H1 (cell line): ENCODE results near the gene ENOX2. TPM values are rescaled to one million over a fixed set of nuclear protein-coding genes. Genes with fewer than 3 reads are reported as not detected.

Source experiments
- CTCF ChIA-PET: fragments of 300-600 bp; sonication (Branson Sonifier 250); formaldehyde crosslinking; loops from one replicate; lab custom pipeline; 2021; ENCODE audit not compliant: partially characterized antibody; lab: Charles Lee
- POLR2A ChIA-PET: fragments of 300-600 bp; sonication (Branson Sonifier 250); formaldehyde crosslinking; loops from one replicate; lab custom pipeline; 2021; ENCODE audit warnings: inconsistent platforms; ENCODE audit not compliant: partially characterized antibody; lab: Charles Lee
- DNase-seq, 2 experiments: peaks; one replicate each; pipeline versions ENCODE4 v3.0.0 to v3.0.0-alpha.2; 2010 to 2022; ENCODE audit warnings: low spot score in 2 of 2, low read depth in 1 of 2, mixed read lengths in 1 of 2
- FAIRE-seq: peaks from 2 replicates; lab custom pipeline; 2011; peaks lifted over from hg19 to GRCh38; lab: Jason Lieb, UNC
- H2AFZ ChIP-seq: 2 replicates; pipeline ENCODE4 v1.8.1; 2012; ENCODE audit warnings: low read length, inconsistent platforms
- H2AK5ac ChIP-seq: 2 replicates; pipeline ENCODE4 v1.6.1; 2013; ENCODE audit warnings: low read depth, low read length
- H2BK120ac ChIP-seq: replicated peaks from 2 replicates; pipeline ENCODE3; 2013; ENCODE audit warnings: low read depth, low read length, inconsistent platforms
- H2BK12ac ChIP-seq: 2 replicates; pipeline ENCODE4 v1.6.1; 2013; ENCODE audit warnings: low read depth, low read length
- H2BK15ac ChIP-seq: 2 replicates; pipeline ENCODE4 v1.6.1; 2013; ENCODE audit warnings: low read length
- H2BK20ac ChIP-seq: 2 replicates; pipeline ENCODE4 v1.6.1; 2013; ENCODE audit warnings: low read length
- H2BK5ac ChIP-seq: 2 replicates; pipeline ENCODE4 v1.6.1; 2013; ENCODE audit warnings: low read depth, low read length
- H3K14ac ChIP-seq: 2 replicates; pipeline ENCODE4 v1.6.1; 2013; ENCODE audit warnings: inconsistent platforms; ENCODE audit not compliant: insufficient read length
- H3K18ac ChIP-seq: 2 replicates; pipeline ENCODE4 v1.6.1; 2013; ENCODE audit warnings: low read length; ENCODE audit errors: extremely low read depth
- H3K23ac ChIP-seq: 2 replicates; pipeline ENCODE4 v1.6.1; 2013; ENCODE audit warnings: inconsistent platforms; ENCODE audit not compliant: insufficient read length
- H3K23me2 ChIP-seq: 2 replicates; pipeline ENCODE4 v1.6.1; 2013; ENCODE audit warnings: low read depth, low read length
- H3K27ac ChIP-seq: 2 replicates; pipeline ENCODE4 v1.6.1; 2011; ENCODE audit warnings: low read depth, low read length, inconsistent platforms
- H3K27me3 ChIP-seq, 4 experiments: replicated peaks in 1 of 4; 1 replicate in 1 of 4; 2 replicates in 3 of 4; pipeline versions ENCODE4 v1.6.1 to v1.8.1; 2011 to 2013; ENCODE audit warnings: low read length in 3 of 4, mild to moderate bottlenecking in 3 of 4, inconsistent platforms in 2 of 4, mixed read lengths in 2 of 4, moderate library complexity in 1 of 4; ENCODE audit not compliant: control insufficient read depth in 3 of 4, insufficient read depth in 3 of 4; ENCODE audit errors: extremely low read depth in 1 of 4
- H3K36me3 ChIP-seq, 4 experiments: 2 replicates each; pipeline versions ENCODE4 v1.6.1 to v1.8.1; 2011 to 2013; ENCODE audit warnings: mild to moderate bottlenecking in 4 of 4, low read length in 3 of 4, moderate library complexity in 2 of 4, control low read depth in 1 of 4, inconsistent platforms in 1 of 4; ENCODE audit not compliant: insufficient read depth in 4 of 4, control insufficient read depth in 2 of 4
- H3K4ac ChIP-seq: replicated peaks from 2 replicates; pipeline ENCODE3; 2013; ENCODE audit warnings: low read length, low read depth, mixed read lengths, inconsistent platforms; ENCODE audit not compliant: insufficient read length
- H3K4me1 ChIP-seq, 4 experiments: replicated peaks in 1 of 4; 1 replicate in 1 of 4; 2 replicates in 3 of 4; pipeline versions ENCODE4 v1.6.1 to v1.8.1; 2011 to 2013; ENCODE audit warnings: low read length in 3 of 4, inconsistent platforms in 2 of 4, mixed read lengths in 1 of 4; ENCODE audit not compliant: insufficient read depth in 4 of 4, control insufficient read depth in 3 of 4
- H3K4me2 ChIP-seq, 2 experiments: 2 replicates each; pipeline versions ENCODE4 v1.6.1 to v1.8.1; 2011 to 2013; ENCODE audit warnings: low read depth in 2 of 2, low read length in 2 of 2, control low read depth in 1 of 2, inconsistent platforms in 1 of 2, mild to moderate bottlenecking in 1 of 2; ENCODE audit not compliant: insufficient read depth in 1 of 2
- H3K4me3 ChIP-seq, 4 experiments: fragments of 200-600, 300-600 bp in 1 of 4; sonication (generic), shearing (Covaris generic), sonication (Bioruptor Twin) in 1 of 4; 2 replicates each; pipeline versions ENCODE4 v1.5.1 to v1.8.1; 2011 to 2016; ENCODE audit warnings: low read length in 4 of 4, low read depth in 3 of 4, control low read depth in 2 of 4, inconsistent platforms in 2 of 4, mild to moderate bottlenecking in 2 of 4, mixed read lengths in 1 of 4, moderate library complexity in 1 of 4; ENCODE audit not compliant: insufficient read depth in 2 of 4; ENCODE audit errors: extremely low read depth in 1 of 4
- H3K56ac ChIP-seq: replicated peaks from 2 replicates; pipeline ENCODE3; 2013; ENCODE audit warnings: low read depth, mild to moderate bottlenecking, mixed read lengths, low read length, inconsistent platforms; ENCODE audit not compliant: insufficient read length
- H3K79me1 ChIP-seq: 2 replicates; pipeline ENCODE4 v1.6.1; 2013; ENCODE audit warnings: low read depth, low read length, control low read depth
- H3K79me2 ChIP-seq, 2 experiments: 2 replicates each; pipeline versions ENCODE4 v1.6.1 to v1.8.1; 2012 to 2013; ENCODE audit warnings: low read length in 2 of 2, mild to moderate bottlenecking in 2 of 2, inconsistent platforms in 1 of 2; ENCODE audit not compliant: insufficient read depth in 2 of 2, control insufficient read depth in 1 of 2
- H3K9ac ChIP-seq, 4 experiments: replicated peaks in 1 of 4; 1 replicate in 1 of 4; 2 replicates in 3 of 4; pipeline versions ENCODE4 v1.6.1 to v1.8.1; 2011 to 2013; ENCODE audit warnings: low read depth in 3 of 4, low read length in 3 of 4, control low read depth in 2 of 4, mild to moderate bottlenecking in 2 of 4, moderate library complexity in 2 of 4, inconsistent platforms in 1 of 4; ENCODE audit errors: extremely low read depth in 1 of 4
- H3K9me3 ChIP-seq, 2 experiments: 2 replicates each; pipeline versions ENCODE4 v1.6.1 to v1.8.1; 2012 to 2013; ENCODE audit warnings: mild to moderate bottlenecking in 2 of 2, moderate library complexity in 2 of 2, control low read depth in 1 of 2, inconsistent platforms in 1 of 2, low read depth in 1 of 2, low read length in 1 of 2, mixed read lengths in 1 of 2; ENCODE audit not compliant: insufficient read depth in 2 of 2
- H4K20me1 ChIP-seq, 2 experiments: replicated peaks in 1 of 2; 2 replicates each; pipeline versions ENCODE3 to v1.8.1; 2011 to 2013; ENCODE audit warnings: inconsistent platforms in 2 of 2, low read length in 2 of 2, mild to moderate bottlenecking in 1 of 2; ENCODE audit not compliant: insufficient read depth in 2 of 2, control insufficient read depth in 1 of 2
- H4K5ac ChIP-seq: 2 replicates; pipeline ENCODE4 v1.6.1; 2013; ENCODE audit warnings: low read length, low read depth, mixed read lengths, inconsistent platforms; ENCODE audit not compliant: insufficient read length
- H4K8ac ChIP-seq: 2 replicates; pipeline ENCODE4 v1.8.0; 2013; ENCODE audit warnings: mild to moderate bottlenecking, moderate library complexity, low read length, inconsistent platforms; ENCODE audit not compliant: insufficient read depth; ENCODE audit errors: extremely low read depth
- H4K91ac ChIP-seq: replicated peaks from 2 replicates; pipeline ENCODE3; 2013; ENCODE audit warnings: low read length, mixed read lengths, inconsistent platforms; ENCODE audit not compliant: insufficient read length
- ASH2L ChIP-seq: fragments of 200-600, 300-600 bp; sonication (generic); IDR thresholded peaks from one replicate; pipeline ENCODE4 v1.7.1; 2017; ENCODE audit warnings: low read length
- CEBPB ChIP-seq: IDR thresholded peaks from 2 replicates; pipeline ENCODE4 v1.6.1; 2012; ENCODE audit warnings: low read depth, low read length
- CHD2 ChIP-seq: IDR thresholded peaks from 2 replicates; pipeline ENCODE4 v1.6.1; 2012; ENCODE audit warnings: low read length, improper control_type of control experiment
- CREB1 ChIP-seq: IDR thresholded peaks from 2 replicates; pipeline ENCODE4 v1.6.1; 2012; ENCODE audit warnings: inconsistent platforms
- MAFK ChIP-seq: IDR thresholded peaks from 2 replicates; pipeline ENCODE4 v1.6.1; 2012; ENCODE audit warnings: low read depth, mild to moderate bottlenecking, improper control_type of control experiment, low read length
- POLR2A ChIP-seq, 2 experiments: IDR thresholded peaks; 1 replicate in 1 of 2; 2 replicates in 1 of 2; pipeline ENCODE4 v1.6.1; 2011; ENCODE audit warnings: low read depth in 2 of 2, low read length in 2 of 2, mild to moderate bottlenecking in 2 of 2; ENCODE audit errors: control extremely low read depth in 1 of 2
- POLR2AphosphoS5 ChIP-seq: IDR thresholded peaks from 2 replicates; pipeline ENCODE4 v1.6.1; 2011; ENCODE audit warnings: low read depth, low read length
- RFX5 ChIP-seq: IDR thresholded peaks from 2 replicates; pipeline ENCODE4 v1.6.1; 2011; ENCODE audit warnings: low read depth, low read length, improper control_type of control experiment, borderline replicate concordance
- RNF2 ChIP-seq: fragments of 200-900, 300-1000 bp; sonication (generic); IDR thresholded peaks from 2 replicates; pipeline ENCODE4 v1.7.1; 2016; ENCODE audit warnings: borderline replicate concordance, low read depth, mild to moderate bottlenecking, antibody characterized with exemption, low read length; ENCODE audit not compliant: poor library complexity, severe bottlenecking; ENCODE audit errors: missing control alignments
- SIX5 ChIP-seq: IDR thresholded peaks from 2 replicates; pipeline ENCODE4 v1.6.1; 2011; ENCODE audit warnings: mild to moderate bottlenecking, low read depth, low read length
- TCF12 ChIP-seq: IDR thresholded peaks from 2 replicates; pipeline ENCODE4 v1.6.1; 2011; ENCODE audit warnings: low read depth, mild to moderate bottlenecking, low read length
- WGBS, 2 experiments: shearing (Covaris generic) in 1 of 2; methylation state at CpG; one replicate each; pipeline versions ENCODE4 v1.1.6 to v1.1.7; 2013 to 2015; ENCODE audit warnings: low lambda C conversion rate in 2 of 2, mixed read lengths in 2 of 2, inconsistent platforms in 1 of 2, low coverage in 1 of 2, missing lambda C conversion rate in 1 of 2; ENCODE audit not compliant: insufficient replicate concordance in 2 of 2, insufficient coverage in 1 of 2, insufficient read length in 1 of 2; ENCODE audit errors: extremely low coverage in 1 of 2, missing lambda C conversion rate in 1 of 2; 5-methylcytosine and 5-hydroxymethylcytosine counted together
- polyA plus RNA-seq, 7 experiments: library from polyadenylated mRNA; depleted of rRNA in 3 of 7; stranded (reverse) in 5 of 7; unstranded in 2 of 7; fragments of >200 nt in 5 of 7; fragments of 200-250 nt in 2 of 7; gene quantifications; 1 replicate in 5 of 7; 2 replicates in 1 of 7; 4 replicates in 1 of 7; pipeline versions ENCODE4 v1.2.1 to v1.2.3, GENCODE V29; 2011 to 2013; ENCODE audit warnings: missing spikeins in 2 of 7, mixed read lengths in 2 of 7
- total RNA-seq: library from RNA; stranded (reverse); fragmentation: NEBNext Ultra II Directional; extraction: Animal tissue kit (Norgen Biotek cat#: 25700); gene quantifications from 2 replicates; pipeline ENCODE4 v1.2.1, GENCODE V29; 2021

The ENOX2 gene
- total and polyA plus RNA-seq, 2 of the 8 experiments (the other 6 are each of a cell fraction or from before 2014, with no cell fraction given), result 4.5 to 12.3 TPM

DNA sequence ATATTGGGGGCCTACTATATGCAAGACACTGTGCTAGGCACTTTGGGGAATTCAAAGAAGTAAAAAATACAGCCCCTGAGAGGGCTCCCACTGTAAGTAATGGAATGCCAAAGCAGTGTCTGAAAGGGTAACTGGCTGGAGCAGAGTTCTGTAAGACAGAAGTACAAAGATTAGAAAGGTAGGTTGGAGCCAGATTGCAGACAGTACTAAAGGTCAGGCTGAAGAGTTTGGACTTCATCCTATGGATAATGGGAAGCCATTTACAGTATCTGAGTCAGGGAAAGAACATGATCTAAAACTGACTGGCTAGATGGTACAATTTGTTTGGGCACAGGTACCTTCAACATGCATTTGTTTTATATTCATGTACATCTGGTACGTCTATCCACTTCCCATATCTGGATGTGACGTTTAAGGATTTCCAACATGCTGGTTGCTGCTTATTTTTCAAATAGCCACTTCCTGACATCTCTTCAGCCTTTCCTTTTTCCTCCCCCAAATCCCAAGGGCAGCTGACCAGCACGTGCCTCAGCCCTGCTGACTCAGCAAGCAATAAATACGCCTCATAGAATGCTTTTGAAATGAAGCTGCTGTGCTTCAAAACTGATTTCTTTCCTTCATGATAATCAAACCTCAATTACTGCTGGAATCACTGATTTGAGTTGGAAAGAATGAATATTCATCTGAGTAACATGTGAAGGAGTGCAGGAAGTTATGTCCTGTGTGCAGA lies 9.5 kb downstream of the ENOX2 start:
- WGBS, 2 experiments, result 81% methylated on average over 4 of the region's 4 CpGs; no CpG with 5 or more reads in 1 of the 2 experiments
- H3K23me2 ChIP-seq, result no peaks in the 10 kb centered on the region
- ChIA-PET CTCF (no interaction called here), POLR2A (interaction anchor here (1.3 kb wide), 1 partner anchor 40 kb away, joined by 3 read pairs; no protein-coding TSS in a partner anchor)
- no peak overlapping the region for H4K5ac ChIP-seq
- no peak overlapping the region for H3K14ac ChIP-seq
- H2BK15ac ChIP-seq, result no peak overlapping the region
- H3K4me3 ChIP-seq, result no peak overlapping the region
- no peak overlapping the region for H3K9ac ChIP-seq
- H2AK5ac ChIP-seq, result no peak overlapping the region
- H3K56ac ChIP-seq, result no peak overlapping the region
- no peaks in the 10 kb centered on the region for H3K79me1 ChIP-seq
- H2BK20ac ChIP-seq, result no peak overlapping the region
- peaks cover 0 to 1% of the 10 kb centered on the region in 2 experiments for H4K20me1 ChIP-seq
- FAIRE-seq (no peak), DNase-seq (no peak)
- H3K4me1 ChIP-seq, result no peaks in the 10 kb centered on the region
- no peak overlapping the region for H3K27ac ChIP-seq
- H3K4me2 ChIP-seq, result no peak overlapping the region
- no peak overlapping the region for H2BK5ac ChIP-seq
- no peaks in the 10 kb centered on the region for H3K36me3 ChIP-seq
- H3K23ac ChIP-seq, result no peak overlapping the region
- H3K18ac ChIP-seq, result no peak overlapping the region
- H4K91ac ChIP-seq, result no peak overlapping the region
- no peaks in the 10 kb centered on the region for H3K27me3 ChIP-seq
- no peaks in the 10 kb centered on the region for H3K79me2 ChIP-seq
- H2BK120ac ChIP-seq, result no peak overlapping the region
- H2AFZ ChIP-seq, result no peak overlapping the region
- no peak overlapping the region for H3K4ac ChIP-seq
- TF ChIP-seq SIX5, result no peak
- no peak for TF ChIP-seq CREB1
- TF ChIP-seq RFX5, result no peak
- no peak for TF ChIP-seq CHD2
- no peak for TF ChIP-seq CEBPB
- no peak for TF ChIP-seq ASH2L
- TF ChIP-seq POLR2A (IDR thresholded peaks at IDR 0.05; ENCODE audit: control extremely low read depth in 1 of 2, low read depth in 2 of 2, low read length in 2 of 2), result no peak
- TF ChIP-seq MAFK, result no peak
- TF ChIP-seq POLR2AphosphoS5, result no peak
- TF ChIP-seq TCF12, result no peak
- no peak for TF ChIP-seq RNF2
- no peak overlapping the region for H4K8ac ChIP-seq
- H3K9me3 ChIP-seq, result no peaks in the 10 kb centered on the region
- H2BK12ac ChIP-seq, result no peak overlapping the region
